Measurements from ENCODE around the gene DACT1.

GRCh38 chr14:58673722-58674121 is 36.0 kb downstream of the DACT1 start:
- TF ChIP-seq CTCF (IDR thresholded peaks at IDR 0.05) (no peak), POLR2A (IDR thresholded peaks at IDR 0.05) (no peak)
